ENCODE results near the gene ZCWPW1.

The ZCWPW1 gene

DNA sequence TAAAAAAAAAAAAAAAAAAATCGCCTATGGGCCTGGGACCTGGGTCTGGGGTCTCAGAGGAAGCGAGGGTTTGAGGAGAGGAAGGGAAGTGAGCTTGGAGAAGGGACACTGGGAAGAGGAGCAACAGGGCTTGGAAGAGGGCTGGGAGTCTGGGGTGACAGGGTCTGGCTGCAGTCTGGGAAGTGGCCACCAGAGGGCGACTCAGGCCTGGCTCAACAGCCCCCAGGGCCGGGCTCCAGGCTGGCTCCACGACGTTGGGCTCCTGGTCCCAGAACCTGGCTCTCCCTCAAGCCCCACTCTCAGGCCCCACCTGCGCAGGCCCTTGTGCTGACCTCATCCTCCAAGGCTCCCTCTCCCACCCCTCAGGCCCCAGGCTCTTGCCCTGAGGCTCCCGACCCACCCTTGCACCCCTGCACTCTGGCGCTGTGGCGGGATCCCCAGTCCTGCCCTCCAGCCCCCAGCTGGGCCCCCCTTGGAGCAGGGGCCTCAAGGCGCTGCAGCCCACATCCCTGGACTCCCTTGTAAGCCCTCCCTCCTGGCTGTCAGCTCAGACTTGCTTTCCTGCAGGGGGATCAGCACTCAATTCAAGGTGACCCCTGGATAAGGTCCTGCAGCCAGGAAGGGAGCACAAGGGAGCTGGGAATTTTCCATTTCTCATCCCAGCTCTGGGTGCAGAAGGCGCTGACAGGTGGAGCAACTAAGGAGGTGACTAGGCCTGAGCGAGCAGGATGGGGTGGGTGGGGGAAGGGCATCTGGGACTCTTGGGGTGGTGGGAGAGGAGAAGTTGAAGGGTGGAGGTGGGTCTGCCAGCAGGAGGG, 40.9 kb upstream of the ZCWPW1 start:
- Histone ChIP-seq H3K79me2 (ENCODE audit: insufficient read depth, low read length) (no peaks in the 10 kb centered on the region), H3K4me1 (ENCODE audit: insufficient read depth, low read length, severe bottlenecking) (peaks cover 6% of the 10 kb centered on the region), H3K4me3 (ENCODE audit: low read depth, low read length, poor library complexity, severe bottlenecking) (no peak overlapping the region), H3K4me2 (ENCODE audit: low read length) (no peak overlapping the region), H3K36me3 (ENCODE audit: insufficient read depth, low read length) (peaks cover 28% of the 10 kb centered on the region), H3K9ac (ENCODE audit: low read length) (no peak overlapping the region), H3K9me2 (ENCODE audit: low read depth, low read length) (no peaks in the 10 kb centered on the region), H4K20me1 (ENCODE audit: insufficient read depth, low read length) (no peaks in the 10 kb centered on the region), H3F3A (ENCODE audit: insufficient read depth, low read length) (no peaks in the 10 kb centered on the region), H3K27ac (ENCODE audit: low read depth, low read length, poor library complexity, severe bottlenecking) (no peak overlapping the region), H2AFZ (ENCODE audit: low read length) (no peak overlapping the region), H3K9me3 (ENCODE audit: low read length) (no peaks in the 10 kb centered on the region), H3K27me3 (ENCODE audit: insufficient read depth, low read length) (no peaks in the 10 kb centered on the region)
- TF ChIP-seq CTCF (IDR thresholded peaks at IDR 0.05; ENCODE audit: low read length): peak; percentile 89
- TF ChIP-seq EZH2 (IDR thresholded peaks at IDR 0.05; ENCODE audit: borderline replicate concordance, low read length): no peak

GRCh38 chr7:100467638-100468373, 39.3 kb upstream of the ZCWPW1 start:
- H4K20me1 ChIP-seq (ENCODE audit: insufficient read depth, low read length): no peaks in the 10 kb centered on the region
- TF ChIP-seq CTCF (IDR thresholded peaks at IDR 0.05; ENCODE audit: low read length) (no peak), EZH2 (IDR thresholded peaks at IDR 0.05; ENCODE audit: borderline replicate concordance, low read length) (no peak)
- H3K79me2 ChIP-seq (ENCODE audit: insufficient read depth, low read length): no peaks in the 10 kb centered on the region
- peaks cover 16% of the 10 kb centered on the region for H3K36me3 ChIP-seq (ENCODE audit: insufficient read depth, low read length)
- no peaks in the 10 kb centered on the region for H3K9me2 ChIP-seq (ENCODE audit: low read depth, low read length)
- H3K9me3 ChIP-seq (ENCODE audit: low read length): no peaks in the 10 kb centered on the region
- no peak overlapping the region for H2AFZ ChIP-seq (ENCODE audit: low read length)
- H3K27me3 ChIP-seq (ENCODE audit: insufficient read depth, low read length): no peaks in the 10 kb centered on the region
- H3K4me2 ChIP-seq (ENCODE audit: low read length): no peak overlapping the region
- H3K9ac ChIP-seq (ENCODE audit: low read length): no peak overlapping the region
- peaks cover 1% of the 10 kb centered on the region for H3K4me1 ChIP-seq (ENCODE audit: insufficient read depth, low read length, severe bottlenecking)
- H3F3A ChIP-seq (ENCODE audit: insufficient read depth, low read length): no peaks in the 10 kb centered on the region
- H3K27ac ChIP-seq (ENCODE audit: low read depth, low read length, poor library complexity, severe bottlenecking): no peak overlapping the region
- H3K4me3 ChIP-seq (ENCODE audit: low read depth, low read length, poor library complexity, severe bottlenecking): no peak overlapping the region

GRCh38 chr7:100466653-100467605, 38.4 kb upstream of the ZCWPW1 start:
- H4K20me1 ChIP-seq (ENCODE audit: insufficient read depth, low read length): no peaks in the 10 kb centered on the region
- no peak overlapping the region for H3K4me2 ChIP-seq (ENCODE audit: low read length)
- H3K27me3 ChIP-seq (ENCODE audit: insufficient read depth, low read length): no peaks in the 10 kb centered on the region
- H3K27ac ChIP-seq (ENCODE audit: low read depth, low read length, poor library complexity, severe bottlenecking): no peak overlapping the region
- no peak overlapping the region for H3K4me3 ChIP-seq (ENCODE audit: low read depth, low read length, poor library complexity, severe bottlenecking)
- peaks cover 11% of the 10 kb centered on the region for H3K36me3 ChIP-seq (ENCODE audit: insufficient read depth, low read length)
- H2AFZ ChIP-seq (ENCODE audit: low read length): no peak overlapping the region
- no peaks in the 10 kb centered on the region for H3F3A ChIP-seq (ENCODE audit: insufficient read depth, low read length)
- no peak for TF ChIP-seq CTCF (IDR thresholded peaks at IDR 0.05; ENCODE audit: low read length)
- no peak for TF ChIP-seq EZH2 (IDR thresholded peaks at IDR 0.05; ENCODE audit: borderline replicate concordance, low read length)
- no peaks in the 10 kb centered on the region for H3K9me2 ChIP-seq (ENCODE audit: low read depth, low read length)
- H3K79me2 ChIP-seq (ENCODE audit: insufficient read depth, low read length): no peaks in the 10 kb centered on the region
- H3K9ac ChIP-seq (ENCODE audit: low read length): no peak overlapping the region
- no peaks in the 10 kb centered on the region for H3K4me1 ChIP-seq (ENCODE audit: insufficient read depth, low read length, severe bottlenecking)
- H3K9me3 ChIP-seq (ENCODE audit: low read length): no peaks in the 10 kb centered on the region
